Measurements from ENCODE around the gene WDFY2.

The WDFY2 gene

GRCh38 chr13:51601601-51602565, 17.6 kb downstream of the WDFY2 start:
- no peak for DNase-seq (ENCODE audit: low read depth)

DNA sequence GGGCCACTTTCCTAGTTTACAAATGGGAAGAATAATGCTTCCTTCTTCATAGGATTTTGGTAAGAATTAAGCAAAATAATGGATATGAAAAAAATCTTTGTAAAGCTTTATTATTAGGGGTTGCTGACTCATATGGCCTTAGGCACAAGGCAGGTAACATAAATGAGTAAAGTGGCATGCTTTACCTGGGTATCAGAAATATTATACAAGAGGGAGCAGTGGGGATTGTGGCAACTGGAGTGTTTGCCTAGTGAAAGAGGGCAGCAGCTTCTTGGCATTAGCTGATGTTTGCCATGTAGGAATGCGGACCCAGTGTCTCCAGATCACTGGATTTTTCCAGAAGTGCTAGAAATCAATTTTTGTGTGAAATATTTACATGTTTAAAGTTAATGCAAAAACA, 19.5 kb downstream of the WDFY2 start:
- no peak for DNase-seq (ENCODE audit: low read depth)

GRCh38 chr13:51605698-51606097, 21.4 kb downstream of the WDFY2 start:
- no peak for DNase-seq (ENCODE audit: low read depth)

DNA sequence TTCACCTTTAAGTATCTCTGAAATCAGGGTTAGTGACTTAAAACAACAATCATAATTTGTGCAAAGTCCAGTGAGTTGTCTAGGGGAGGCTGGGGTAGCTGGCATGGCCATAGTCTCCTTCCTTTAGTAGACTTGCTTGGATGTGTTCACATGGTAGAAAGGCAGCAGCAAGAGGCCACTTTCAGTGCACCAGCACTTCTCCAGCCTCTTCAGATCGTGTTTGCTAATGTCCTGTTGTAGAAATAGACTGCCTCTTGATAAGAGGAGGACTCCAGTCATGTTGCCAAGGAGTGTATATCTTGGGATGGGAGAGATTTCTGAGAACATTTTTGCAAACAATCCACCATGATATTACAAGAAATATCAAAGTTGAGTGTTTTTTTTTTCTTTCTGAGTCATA, 22.9 kb downstream of the WDFY2 start:
- DNase-seq (ENCODE audit: low read depth) = no peak

DNA sequence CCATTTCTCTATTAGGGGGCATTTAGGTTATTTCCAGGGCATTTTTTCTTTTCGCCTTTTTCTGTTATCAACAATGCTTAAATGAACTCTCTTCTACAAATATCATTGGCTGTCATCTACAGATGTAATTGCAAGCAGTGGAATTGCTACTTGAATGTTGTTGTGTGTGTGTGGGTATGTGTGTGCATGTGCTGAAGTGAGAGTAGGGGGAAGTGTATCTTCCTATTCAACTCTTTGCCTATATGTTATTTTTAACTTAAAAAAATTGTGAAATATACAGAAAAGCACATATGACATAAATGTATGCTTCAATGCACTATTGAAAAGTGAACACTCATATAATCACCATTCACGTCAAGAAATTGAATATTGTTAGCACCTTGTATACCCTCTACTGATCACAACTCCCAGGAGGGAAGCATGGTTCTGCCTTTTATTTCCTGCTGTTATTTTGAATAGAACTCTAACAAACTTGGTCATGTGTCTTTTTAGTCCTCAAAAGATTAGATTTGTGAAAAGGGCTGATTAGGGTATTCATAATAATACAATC, 24.7 kb downstream of the WDFY2 start:
- no peak for DNase-seq (ENCODE audit: low read depth)

GRCh38 chr13:51612867-51613266, 28.6 kb downstream of the WDFY2 start:
- DNase-seq (ENCODE audit: low read depth) = no peak

DNA sequence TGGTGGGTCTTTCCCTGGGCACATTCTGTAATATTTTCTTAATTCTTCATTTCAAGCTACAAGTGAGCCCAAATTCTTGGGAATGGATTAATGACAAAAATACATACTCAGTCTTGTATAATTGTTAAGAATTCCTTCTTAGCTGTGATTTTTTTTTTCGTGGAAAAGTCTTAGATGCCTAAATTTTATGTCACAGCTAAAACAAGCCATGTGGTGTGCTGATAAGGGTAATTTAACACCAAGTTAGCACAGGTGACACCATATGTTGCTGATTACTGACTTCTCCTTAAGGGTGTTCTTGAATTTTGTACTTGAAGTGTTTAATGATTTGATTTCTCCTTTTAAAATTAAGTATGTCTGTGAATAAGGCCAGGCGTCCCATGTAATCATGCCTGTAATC, 29.3 kb downstream of the WDFY2 start:
- no peak for DNase-seq (ENCODE audit: low read depth)

- DNase-seq (ENCODE audit: low read depth) = no peak
These were observed 30.1 kb downstream of the WDFY2 start for GRCh38 chr13:51614350-51614786.

DNA sequence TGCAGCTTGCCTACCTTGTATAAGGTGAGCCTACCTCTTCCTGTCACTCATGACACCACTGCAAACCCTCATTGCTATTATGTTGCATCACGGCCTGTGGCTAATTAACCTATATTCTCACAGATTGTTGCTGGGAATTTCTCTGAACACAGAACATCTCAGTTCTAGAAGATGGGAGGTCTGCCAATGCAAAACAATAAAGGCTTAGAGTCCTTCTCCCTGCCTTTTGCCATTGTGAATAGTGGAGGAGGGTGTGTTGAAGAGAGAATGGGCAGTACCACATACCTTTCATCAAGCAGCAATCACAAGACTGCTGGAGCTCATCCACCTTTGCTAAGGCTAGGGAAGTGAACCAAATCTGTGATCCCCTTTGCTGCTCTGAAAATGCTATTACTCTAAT, 34.4 kb downstream of the WDFY2 start:
- no peak for DNase-seq (ENCODE audit: low read depth)

DNA sequence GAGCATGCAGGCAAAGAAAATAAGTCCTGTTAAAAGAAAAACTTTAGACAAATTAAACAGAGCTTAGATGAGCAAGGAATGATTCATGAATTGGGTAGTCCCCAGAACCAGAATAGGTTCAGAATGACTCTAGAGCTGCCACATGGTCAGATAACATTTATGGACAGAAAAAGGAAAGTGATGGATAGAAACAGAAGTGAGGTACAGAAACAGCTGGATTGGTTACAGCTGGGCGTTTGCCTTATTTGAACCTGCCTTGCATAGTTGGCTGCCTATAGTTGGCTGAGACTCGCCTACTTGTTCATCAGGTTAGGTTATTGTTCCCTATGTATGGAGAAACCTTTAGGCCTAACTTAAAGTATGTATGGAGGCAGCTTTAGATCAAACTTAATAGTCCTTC, 35.4 kb downstream of the WDFY2 start:
- peak; percentile 70 for DNase-seq (ENCODE audit: low read depth)

- DNase-seq (ENCODE audit: low read depth) = no peak
These were observed 36.1 kb downstream of the WDFY2 start for GRCh38 chr13:51620165-51620983.

GRCh38 chr13:51621602-51622001, 37.3 kb downstream of the WDFY2 start:
- DNase-seq (ENCODE audit: low read depth) = no peak

DNA sequence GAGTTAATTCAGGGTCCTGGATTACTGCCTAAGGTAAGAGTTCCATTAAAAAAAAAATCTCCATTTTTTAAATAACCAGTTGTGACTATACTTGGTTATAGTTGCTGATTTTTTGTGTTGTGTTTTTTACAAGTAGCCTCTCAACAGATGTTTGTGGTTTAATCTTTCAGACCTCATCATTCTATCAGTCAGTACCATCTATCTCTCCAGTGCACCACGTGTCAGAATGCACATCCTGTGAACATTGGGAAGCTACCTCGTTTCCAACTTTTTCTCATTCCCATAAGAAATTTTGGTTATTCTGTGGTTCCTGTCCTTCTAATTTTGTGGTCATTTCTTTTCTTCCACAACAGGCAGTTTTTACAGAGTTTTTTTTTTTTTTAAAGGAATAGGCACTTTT, 39.2 kb downstream of the WDFY2 start:
- DNase-seq (ENCODE audit: low read depth) = no peak

DNA sequence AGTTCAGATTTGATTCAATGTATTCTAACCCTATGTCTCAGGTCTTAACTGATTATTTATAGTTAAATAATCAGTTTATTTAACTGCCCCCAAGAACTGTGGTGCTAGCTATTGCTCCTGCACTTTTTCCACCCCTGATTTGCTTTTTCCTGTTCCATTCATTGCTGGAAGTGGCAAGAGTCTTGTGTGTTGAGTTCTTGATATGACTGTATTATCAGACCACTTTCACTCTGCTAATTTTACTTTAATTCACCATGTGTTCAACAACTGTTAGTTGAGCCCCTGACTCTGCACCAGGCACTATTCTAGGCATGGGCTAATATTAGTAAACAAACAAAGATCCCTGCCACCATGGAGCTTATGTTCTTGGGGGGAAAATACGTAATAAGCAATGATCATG, 39.9 kb downstream of the WDFY2 start:
- DNase-seq (ENCODE audit: low read depth) = no peak

GRCh38 chr13:51624695-51625345, 40.6 kb downstream of the WDFY2 start:
- DNase-seq (ENCODE audit: low read depth) = no peak

- no peak for DNase-seq (ENCODE audit: low read depth)
These were observed 41.5 kb downstream of the WDFY2 start for GRCh38 chr13:51625555-51626345.

DNA sequence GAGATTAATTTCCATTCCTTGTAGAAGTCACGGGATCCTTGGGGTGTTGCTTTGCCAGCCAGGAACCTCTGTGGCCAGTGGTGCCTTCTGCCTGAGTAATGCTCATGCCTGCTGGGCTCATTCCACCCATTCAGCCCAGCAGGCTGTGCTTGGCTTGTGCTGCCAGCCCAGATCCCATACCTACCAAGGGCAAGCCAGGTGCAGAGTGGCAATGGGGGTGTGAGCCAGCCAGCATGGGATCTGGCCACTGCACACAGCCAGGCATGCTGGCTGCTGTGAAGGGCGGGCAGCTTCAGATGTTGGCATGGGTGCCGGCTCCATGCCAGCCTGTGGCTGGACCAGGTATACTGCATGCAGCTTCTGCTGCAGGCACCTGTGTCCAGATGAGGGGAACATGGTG, 42.5 kb downstream of the WDFY2 start:
- DNase-seq (ENCODE audit: low read depth) = no peak

GRCh38 chr13:51628059-51628852, 44.0 kb downstream of the WDFY2 start:
- DNase-seq (ENCODE audit: low read depth) = no peak

GRCh38 chr13:51629491-51630287, 45.4 kb downstream of the WDFY2 start:
- DNase-seq (ENCODE audit: low read depth) = no peak

GRCh38 chr13:51630288-51630615, 46.0 kb downstream of the WDFY2 start:
- peak; percentile 71 for DNase-seq (ENCODE audit: low read depth)

Measured in GM04503 (cell line).